NT2/D1 (cell line): ENCODE results near the gene INHBB.

Experiments
- DNase-seq: peaks from one replicate; pipeline ENCODE4 v3.0.0-alpha.2; 2011; ENCODE audit warnings: low read depth, low spot score
- H3K27me3 ChIP-seq: 2 replicates; pipeline ENCODE4 v1.6.0; 2011; ENCODE audit warnings: mild to moderate bottlenecking; ENCODE audit not compliant: insufficient read length, insufficient read depth
- H3K36me3 ChIP-seq: 2 replicates; pipeline ENCODE4 v1.6.1; 2011; ENCODE audit warnings: mild to moderate bottlenecking, low read length, mixed read lengths; ENCODE audit not compliant: insufficient read depth, insufficient read length
- H3K4me1 ChIP-seq: 2 replicates; pipeline ENCODE4 v1.5.1; 2011; ENCODE audit not compliant: insufficient read depth, insufficient read length
- H3K4me3 ChIP-seq: 2 replicates; pipeline ENCODE4 v1.5.1; 2011; ENCODE audit warnings: low read depth; ENCODE audit not compliant: insufficient read length
- H3K9ac ChIP-seq: 2 replicates; pipeline ENCODE4 v1.6.0; 2011; ENCODE audit warnings: low read depth; ENCODE audit not compliant: insufficient read length
- H3K9me3 ChIP-seq: 2 replicates; pipeline ENCODE4 v1.5.1; 2011; ENCODE audit warnings: mild to moderate bottlenecking, low read length; ENCODE audit not compliant: insufficient read depth
- SUZ12 ChIP-seq: IDR thresholded peaks from 2 replicates; pipeline ENCODE4 v1.6.1; 2011; ENCODE audit not compliant: insufficient read length, insufficient read depth; ENCODE audit errors: extremely low read depth
- YY1 ChIP-seq: IDR thresholded peaks from 2 replicates; pipeline ENCODE4 v1.6.1; 2011; ENCODE audit not compliant: insufficient read length, insufficient read depth
- ZNF274 ChIP-seq: IDR thresholded peaks from 2 replicates; pipeline ENCODE4 v1.6.1; 2011; ENCODE audit warnings: mild to moderate bottlenecking, low read depth, low read length

Gene INHBB

DNA sequence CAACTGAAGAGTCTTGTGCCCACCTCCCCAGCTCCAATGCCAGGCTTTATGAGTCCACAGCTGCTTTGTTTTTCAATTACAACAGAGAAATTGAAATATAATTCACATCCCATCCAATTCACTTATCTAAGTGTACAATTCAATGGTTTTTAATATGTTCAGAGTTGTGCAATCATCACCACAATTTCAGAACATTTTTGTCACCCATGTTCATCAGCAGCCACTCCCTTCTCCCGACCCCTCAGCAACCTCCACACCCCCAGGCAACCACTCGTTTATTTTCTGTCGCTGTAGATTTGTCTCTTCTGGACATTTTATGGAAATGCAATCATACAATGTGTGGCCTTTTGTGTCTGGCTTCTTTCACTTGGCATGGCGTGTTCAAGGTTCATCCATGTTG lies 23.3 kb downstream of the INHBB start:
- H3K4me3 ChIP-seq: no peak overlapping the region
- H3K9ac ChIP-seq: no peak overlapping the region
- H3K27me3 ChIP-seq: peaks cover 3% of the 10 kb centered on the region
- H3K4me1 ChIP-seq: peaks cover 17% of the 10 kb centered on the region
- DNase-seq: no peak
- no peaks in the 10 kb centered on the region for H3K36me3 ChIP-seq
- TF ChIP-seq ZNF274 (no peak), SUZ12 (no peak), YY1 (no peak)
- H3K9me3 ChIP-seq: no peaks in the 10 kb centered on the region

DNA sequence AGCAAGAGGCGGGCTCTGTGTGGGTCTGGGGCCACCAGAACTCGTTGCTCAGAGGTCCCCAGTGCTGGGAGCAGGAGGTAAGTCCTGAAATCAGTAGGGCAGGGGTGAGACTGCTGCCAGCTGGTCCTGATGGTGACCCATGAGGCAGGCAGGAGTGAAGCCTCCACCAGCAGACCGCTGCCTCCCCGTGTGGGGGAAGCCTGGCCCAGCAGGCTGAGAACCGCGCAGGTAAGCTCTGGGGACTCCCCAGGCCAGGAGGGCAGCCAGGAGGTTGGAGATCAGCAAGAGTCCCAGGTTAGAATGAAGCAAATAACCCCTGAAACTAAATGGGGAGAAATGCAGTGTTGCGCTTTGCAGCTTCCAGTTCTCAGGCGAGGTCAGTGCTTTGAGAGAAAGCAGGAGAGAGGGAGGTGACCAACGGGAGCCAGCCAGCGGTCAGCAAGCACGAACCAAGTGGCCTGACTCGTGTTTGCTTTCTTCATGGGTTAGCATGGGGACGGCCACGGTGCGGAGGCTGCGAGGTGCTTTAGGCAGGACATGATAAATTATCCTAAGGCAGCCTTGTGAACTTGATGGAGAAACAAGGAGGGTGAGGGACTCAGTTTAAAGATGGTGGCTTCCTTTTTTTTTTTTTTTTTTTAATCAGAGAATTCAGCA lies 26.2 kb downstream of the INHBB start:
- TF ChIP-seq YY1 (no peak), ZNF274 (no peak), SUZ12 (no peak)
- Histone ChIP-seq H3K4me3 (no peak overlapping the region), H3K4me1 (peaks cover 28% of the 10 kb centered on the region), H3K36me3 (no peaks in the 10 kb centered on the region), H3K9ac (peak overlapping the region; percentile 33), H3K27me3 (no peaks in the 10 kb centered on the region), H3K9me3 (no peaks in the 10 kb centered on the region)
- no peak for DNase-seq

DNA sequence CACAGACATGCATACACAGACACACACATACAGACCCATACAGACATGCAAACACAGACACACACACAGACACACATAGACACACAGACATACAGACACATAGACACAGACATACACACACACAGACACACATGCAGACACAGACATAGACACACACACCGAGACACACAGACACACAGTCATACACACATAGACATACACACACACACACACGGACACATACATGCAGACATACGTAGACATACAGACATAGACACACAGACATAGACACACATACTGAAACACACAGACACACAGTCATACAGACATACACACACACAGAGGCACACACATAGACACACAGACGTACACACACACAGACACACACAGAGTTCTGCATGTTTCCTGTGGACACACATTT lies 26.9 kb downstream of the INHBB start:
- Histone ChIP-seq H3K9me3 (no peaks in the 10 kb centered on the region), H3K9ac (no peak overlapping the region), H3K36me3 (no peaks in the 10 kb centered on the region), H3K4me3 (no peak overlapping the region), H3K4me1 (peaks cover 28% of the 10 kb centered on the region), H3K27me3 (peaks cover 5% of the 10 kb centered on the region)
- TF ChIP-seq ZNF274 (no peak), SUZ12 (no peak), YY1 (no peak)
- DNase-seq: no peak

DNA sequence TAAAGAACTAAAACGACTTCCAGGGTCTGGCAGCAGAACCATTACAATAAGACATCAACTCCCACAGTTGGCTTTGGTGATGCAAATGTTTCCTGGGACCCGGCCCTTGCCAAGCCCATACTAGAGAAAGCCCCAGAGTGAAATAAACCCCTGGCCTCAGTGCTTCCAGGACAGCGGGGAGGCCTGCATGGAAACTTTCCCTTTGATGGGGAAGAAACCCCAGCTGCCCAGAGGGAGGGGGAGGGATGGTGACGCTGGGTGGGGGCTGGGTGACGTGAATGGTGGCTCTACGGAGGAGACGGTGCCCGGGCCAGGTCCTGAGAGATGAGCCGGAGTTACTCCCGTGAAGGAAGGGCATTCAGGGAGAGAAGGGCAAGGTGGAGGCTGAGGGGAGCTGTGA lies 27.5 kb downstream of the INHBB start:
- TF ChIP-seq SUZ12 (no peak), YY1 (no peak), ZNF274 (no peak)
- Histone ChIP-seq H3K36me3 (no peaks in the 10 kb centered on the region), H3K4me3 (no peak overlapping the region), H3K9me3 (no peaks in the 10 kb centered on the region), H3K27me3 (peaks cover 10% of the 10 kb centered on the region), H3K9ac (no peak overlapping the region), H3K4me1 (peaks cover 27% of the 10 kb centered on the region)
- peak; percentile 85 for DNase-seq

DNA sequence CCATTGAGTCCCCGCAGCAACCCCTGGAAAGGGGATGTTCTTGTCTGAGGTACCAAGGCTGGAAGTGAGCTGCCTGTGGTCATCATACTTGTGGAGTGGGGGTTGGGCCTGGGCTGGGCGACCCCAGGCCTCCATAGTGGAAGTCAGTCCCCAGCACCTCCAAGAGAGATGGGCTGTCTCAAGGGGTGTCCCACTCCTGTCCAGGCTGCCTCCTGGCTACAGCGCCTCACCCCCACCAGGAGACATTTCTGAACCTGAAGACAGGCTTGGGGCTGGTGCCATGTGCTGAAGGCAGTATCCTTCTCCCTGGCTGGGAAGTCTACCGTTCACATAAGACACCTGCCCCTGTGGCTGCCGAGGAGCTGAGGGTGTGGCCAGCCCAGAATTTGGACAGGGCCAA lies 28.9 kb downstream of the INHBB start:
- no peak for DNase-seq
- H3K4me3 ChIP-seq: no peak overlapping the region
- H3K4me1 ChIP-seq: peaks cover 27% of the 10 kb centered on the region
- no peak for TF ChIP-seq SUZ12
- TF ChIP-seq YY1: no peak
- TF ChIP-seq ZNF274: no peak
- peaks cover 13% of the 10 kb centered on the region for H3K27me3 ChIP-seq
- no peaks in the 10 kb centered on the region for H3K36me3 ChIP-seq
- no peaks in the 10 kb centered on the region for H3K9me3 ChIP-seq
- H3K9ac ChIP-seq: no peak overlapping the region

DNA sequence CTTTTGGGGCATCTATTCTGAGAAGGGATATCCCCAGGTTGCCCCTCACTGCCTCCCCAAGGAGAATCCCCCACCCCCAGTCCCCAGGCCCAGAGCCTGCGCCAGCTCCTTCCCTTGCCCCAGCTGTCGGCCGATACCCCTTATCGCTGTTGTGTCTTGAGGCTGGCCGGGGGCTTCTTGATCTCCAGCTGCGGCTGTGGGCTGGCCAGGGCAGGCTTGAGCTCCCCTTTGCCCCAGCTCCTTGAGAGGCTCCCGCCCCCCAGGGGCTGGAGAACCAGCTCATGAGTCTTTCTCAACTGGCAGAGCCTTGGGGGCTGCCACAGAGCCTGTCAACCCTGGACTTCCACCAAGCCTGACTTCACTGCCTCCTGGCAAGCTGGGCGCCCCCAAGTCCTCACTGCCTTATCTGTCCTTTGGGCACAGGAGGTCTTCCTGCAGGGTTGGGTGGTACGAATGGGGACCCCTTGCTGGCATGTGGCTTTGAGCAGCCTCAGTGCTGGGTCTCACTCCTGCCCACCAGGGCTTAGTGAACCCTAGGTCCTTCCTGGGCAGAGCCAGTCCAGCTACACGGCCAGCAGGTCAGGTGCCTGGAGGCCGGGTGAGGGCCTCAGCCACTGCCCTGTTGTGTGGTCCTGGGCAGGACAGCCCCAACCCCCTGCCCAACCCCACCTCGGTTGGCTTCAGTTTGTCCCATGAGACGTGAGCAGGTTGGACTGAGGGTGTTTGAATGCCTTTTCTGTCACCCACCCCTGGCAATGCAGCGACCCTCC lies 29.5 kb downstream of the INHBB start:
- no peak for TF ChIP-seq ZNF274
- no peak for TF ChIP-seq SUZ12
- no peak for TF ChIP-seq YY1
- Histone ChIP-seq H3K9ac (no peak overlapping the region), H3K4me3 (no peak overlapping the region), H3K4me1 (peaks cover 27% of the 10 kb centered on the region), H3K9me3 (no peaks in the 10 kb centered on the region), H3K27me3 (peaks cover 13% of the 10 kb centered on the region), H3K36me3 (no peaks in the 10 kb centered on the region)
- no peak for DNase-seq

DNA sequence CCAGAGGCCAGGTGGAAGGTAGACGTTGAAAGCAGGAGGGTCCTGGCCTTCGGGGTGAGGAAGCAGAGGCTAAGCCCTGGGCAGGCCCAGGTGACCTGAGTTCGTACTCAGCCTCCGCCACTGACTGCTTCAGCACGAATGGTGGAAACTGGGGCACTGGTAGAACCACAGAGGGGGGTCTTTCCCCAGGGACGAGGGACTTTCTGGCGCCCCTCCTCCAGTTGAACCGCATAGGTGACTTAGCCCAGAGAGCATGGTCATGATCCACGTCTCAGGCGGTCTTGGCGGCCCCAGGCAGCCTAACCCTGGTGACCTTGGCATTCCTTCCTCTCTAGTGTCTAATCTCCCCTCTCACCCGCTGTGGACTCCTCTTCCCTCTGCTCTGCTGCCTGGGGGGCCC lies 30.2 kb downstream of the INHBB start:
- no peaks in the 10 kb centered on the region for H3K36me3 ChIP-seq
- TF ChIP-seq SUZ12 (no peak), YY1 (no peak), ZNF274 (no peak)
- H3K27me3 ChIP-seq: peaks cover 13% of the 10 kb centered on the region
- no peaks in the 10 kb centered on the region for H3K9me3 ChIP-seq
- H3K4me1 ChIP-seq: peaks cover 27% of the 10 kb centered on the region
- no peak for DNase-seq
- no peak overlapping the region for H3K9ac ChIP-seq
- no peak overlapping the region for H3K4me3 ChIP-seq
